ENCODE results near the gene GET3. TPM values are rescaled to one million over a fixed set of nuclear protein-coding genes. Genes with fewer than 3 reads are reported as not detected.

GET3 gene
- polyA plus RNA-seq, 3 donors = 97.5 to 122 (median 108) TPM

DNA sequence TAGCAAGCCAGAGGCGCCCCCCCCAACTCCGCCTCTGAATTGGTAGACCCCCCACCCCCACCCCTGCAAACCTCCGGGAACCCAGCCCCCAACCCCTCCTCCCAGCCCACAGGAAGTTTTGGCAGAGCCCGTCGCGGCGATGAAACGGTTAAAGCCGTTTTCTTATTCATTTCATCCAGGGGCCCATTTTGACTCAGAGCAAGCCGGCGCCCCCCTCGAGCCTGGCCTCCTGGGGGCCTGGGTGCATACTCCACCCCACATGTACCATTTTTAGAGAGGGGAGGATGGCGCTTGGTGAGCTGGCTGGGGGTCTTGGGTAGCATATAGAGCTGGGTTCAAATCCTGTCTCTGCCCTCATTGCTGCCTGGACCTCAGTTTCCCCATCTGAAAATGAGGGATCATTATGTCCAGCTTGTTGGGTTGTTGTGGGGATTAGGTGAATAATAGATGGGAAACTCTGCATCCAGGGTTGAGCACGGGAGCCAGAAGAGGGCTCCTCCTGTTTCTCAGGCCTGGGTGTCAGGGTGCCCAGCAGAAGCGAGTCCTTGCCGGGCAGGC is 46.1 kb downstream of the GET3 start:
- H3K4me3 Mint-ChIP-seq = peak overlapping the region; percentile 86 to 88
- no peak overlapping the region for H2AFZ ChIP-seq (ENCODE audit: insufficient read depth, low read depth, low read length, poor library complexity, severe bottlenecking)
- H3K27ac ChIP-seq (ENCODE audit: low read depth in 1 of 2, low read length in 2 of 2) = peak overlapping the region; percentile 95 to 100
- peaks cover 32% of the 10 kb centered on the region for H3K79me2 ChIP-seq (ENCODE audit: insufficient read depth, low read length)
- H3K27me3 ChIP-seq (ENCODE audit: control insufficient read depth in 2 of 2, insufficient read depth in 2 of 2, low read length in 2 of 2) = no peaks in the 10 kb centered on the region
- no peaks in the 10 kb centered on the region for H3K9me3 Mint-ChIP-seq
- no peaks in the 10 kb centered on the region for H3K36me3 Mint-ChIP-seq
- WGBS (ENCODE audit: insufficient coverage) = 23% methylated on average over 4 of the region's 16 CpGs
- H3K27me3 Mint-ChIP-seq (ENCODE audit: low read depth in 3 of 3) = peaks cover 0 to 6% (median 3%) of the 10 kb centered on the region in 3 donors
- DNase-seq = no peak
- H3K9me3 ChIP-seq (replicated peaks in 1 of 2; ENCODE audit: control insufficient read depth in 1 of 2, insufficient read depth in 1 of 2, low read length in 2 of 2) = no peaks in the 10 kb centered on the region
- H3K4me2 ChIP-seq (replicated peaks; ENCODE audit: extremely low read depth, low read length, poor library complexity, severe bottlenecking) = peak overlapping the region; percentile 76
- TF ChIP-seq, protein P1, sequence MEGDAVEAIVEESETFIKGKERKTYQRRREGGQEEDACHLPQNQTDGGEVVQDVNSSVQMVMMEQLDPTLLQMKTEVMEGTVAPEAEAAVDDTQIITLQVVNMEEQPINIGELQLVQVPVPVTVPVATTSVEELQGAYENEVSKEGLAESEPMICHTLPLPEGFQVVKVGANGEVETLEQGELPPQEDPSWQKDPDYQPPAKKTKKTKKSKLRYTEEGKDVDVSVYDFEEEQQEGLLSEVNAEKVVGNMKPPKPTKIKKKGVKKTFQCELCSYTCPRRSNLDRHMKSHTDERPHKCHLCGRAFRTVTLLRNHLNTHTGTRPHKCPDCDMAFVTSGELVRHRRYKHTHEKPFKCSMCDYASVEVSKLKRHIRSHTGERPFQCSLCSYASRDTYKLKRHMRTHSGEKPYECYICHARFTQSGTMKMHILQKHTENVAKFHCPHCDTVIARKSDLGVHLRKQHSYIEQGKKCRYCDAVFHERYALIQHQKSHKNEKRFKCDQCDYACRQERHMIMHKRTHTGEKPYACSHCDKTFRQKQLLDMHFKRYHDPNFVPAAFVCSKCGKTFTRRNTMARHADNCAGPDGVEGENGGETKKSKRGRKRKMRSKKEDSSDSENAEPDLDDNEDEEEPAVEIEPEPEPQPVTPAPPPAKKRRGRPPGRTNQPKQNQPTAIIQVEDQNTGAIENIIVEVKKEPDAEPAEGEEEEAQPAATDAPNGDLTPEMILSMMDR (IDR thresholded peaks at IDR 0.05) = no peak
- peak overlapping the region; percentile 94 for H3K9ac ChIP-seq (ENCODE audit: insufficient read depth, low read length, poor library complexity, severe bottlenecking)
- H3K36me3 ChIP-seq (replicated peaks in 1 of 2; ENCODE audit: control insufficient read depth in 1 of 2, insufficient read depth in 2 of 2, low read length in 2 of 2) = no peaks in the 10 kb centered on the region
- no peaks in the 10 kb centered on the region for H4K20me1 ChIP-seq (ENCODE audit: insufficient read depth, low read length)
- H3K4me1 ChIP-seq (ENCODE audit: control insufficient read depth in 1 of 2, insufficient read depth in 2 of 2, low read length in 2 of 2) = peaks cover 87 to 91% of the 10 kb centered on the region in 2 donors
- H3K27ac Mint-ChIP-seq = no peak overlapping the region
- H3K4me3 ChIP-seq (replicated peaks in 1 of 3; ENCODE audit: low read depth in 2 of 3, low read length in 3 of 3) = peak overlapping the region; percentile 7 to 100 (median 59)
- intact Hi-C loops (cut with micrococcal nuclease) = loop anchor here (10.0 kb wide), 1 partner anchor 1061 kb away; no protein-coding TSS in a partner anchor
- H3K4me1 Mint-ChIP-seq = peaks cover 48% of the 10 kb centered on the region

DNA sequence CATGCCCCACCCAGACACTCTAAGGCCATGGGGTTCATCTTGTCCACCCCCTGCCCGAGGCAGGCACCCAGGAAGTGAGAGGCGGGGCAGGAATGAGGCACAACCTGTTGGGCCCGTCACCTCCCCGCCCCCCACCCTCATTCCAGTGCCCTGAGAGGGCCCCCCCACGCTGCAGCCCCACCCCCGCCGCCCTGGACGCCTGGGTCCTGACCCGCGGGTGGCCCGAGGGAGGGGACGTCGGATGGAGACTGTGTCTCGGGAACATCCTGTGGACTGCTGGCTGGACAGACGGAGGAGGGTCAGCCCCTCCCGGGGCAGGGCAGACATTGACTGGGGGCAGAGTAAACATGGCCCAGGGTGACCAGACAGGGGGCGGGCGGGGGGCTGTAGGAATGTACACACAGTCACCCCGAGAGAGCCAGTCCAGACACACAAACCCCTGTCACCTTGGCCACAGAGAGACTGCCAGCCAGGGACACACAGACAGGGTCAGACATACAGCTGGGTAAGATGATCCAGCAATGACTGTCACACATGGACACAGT is 46.6 kb downstream of the GET3 start:
- H3K36me3 ChIP-seq (replicated peaks in 1 of 2; ENCODE audit: control insufficient read depth in 1 of 2, insufficient read depth in 2 of 2, low read length in 2 of 2) = no peaks in the 10 kb centered on the region
- no peaks in the 10 kb centered on the region for H4K20me1 ChIP-seq (ENCODE audit: insufficient read depth, low read length)
- peak; percentile 55 to 71 (median 69) for DNase-seq
- H2AFZ ChIP-seq (ENCODE audit: insufficient read depth, low read depth, low read length, poor library complexity, severe bottlenecking) = no peak overlapping the region
- TF ChIP-seq, protein P1 (IDR thresholded peaks at IDR 0.05) = no peak
- peak overlapping the region; percentile 95 to 100 for H3K27ac ChIP-seq (ENCODE audit: low read depth in 1 of 2, low read length in 2 of 2)
- H3K4me3 ChIP-seq (replicated peaks in 1 of 3; ENCODE audit: low read depth in 2 of 3, low read length in 3 of 3) = peak overlapping the region in 1 of 3 experiments; percentile 100
- H3K4me1 ChIP-seq (ENCODE audit: control insufficient read depth in 1 of 2, insufficient read depth in 2 of 2, low read length in 2 of 2) = peaks cover 87 to 91% of the 10 kb centered on the region in 2 donors
- no peaks in the 10 kb centered on the region for H3K9me3 ChIP-seq (replicated peaks in 1 of 2; ENCODE audit: control insufficient read depth in 1 of 2, insufficient read depth in 1 of 2, low read length in 2 of 2)
- H3K79me2 ChIP-seq (ENCODE audit: insufficient read depth, low read length) = peaks cover 32% of the 10 kb centered on the region
- H3K9ac ChIP-seq (ENCODE audit: insufficient read depth, low read length, poor library complexity, severe bottlenecking) = peak overlapping the region; percentile 94
- Mint-ChIP-seq H3K9me3 (no peaks in the 10 kb centered on the region), H3K4me1 (peaks cover 45% of the 10 kb centered on the region), H3K36me3 (peaks cover 0 to 1% of the 10 kb centered on the region in 2 donors), H3K4me3 (peak overlapping the region; percentile 86 to 88), H3K27me3 (ENCODE audit: low read depth in 3 of 3) (peaks cover 0 to 5% (median 4%) of the 10 kb centered on the region in 3 donors), H3K27ac (no peak overlapping the region)
- H3K4me2 ChIP-seq (replicated peaks; ENCODE audit: extremely low read depth, low read length, poor library complexity, severe bottlenecking) = peak overlapping the region; percentile 76
- H3K27me3 ChIP-seq (ENCODE audit: control insufficient read depth in 2 of 2, insufficient read depth in 2 of 2, low read length in 2 of 2) = no peaks in the 10 kb centered on the region
- WGBS (ENCODE audit: insufficient coverage) = 63% methylated on average over 12 of the region's 19 CpGs
- intact Hi-C loops (cut with micrococcal nuclease) = loop anchor here (10.0 kb wide), 1 partner anchor 1061 kb away; no protein-coding TSS in a partner anchor
